Measurements from ENCODE around the gene DCP1A.

Gene DCP1A

GRCh38 chr3:53252096-53252946 lies 95.0 kb downstream of the DCP1A start:
- DNase-seq (ENCODE audit: extremely low read depth, low read depth) = no peak
- peak overlapping the region; percentile 98 for H3K4me3 ChIP-seq (replicated peaks; ENCODE audit: low read depth, low read length)
- no peak for TF ChIP-seq CTCF (IDR thresholded peaks at IDR 0.05; ENCODE audit: low read depth, low read length, missing control alignments)

- no peak for TF ChIP-seq CTCF (IDR thresholded peaks at IDR 0.05; ENCODE audit: low read depth, low read length, missing control alignments)
- no peak for DNase-seq (ENCODE audit: extremely low read depth, low read depth)
- H3K4me3 ChIP-seq (replicated peaks; ENCODE audit: low read depth, low read length) = 0 out of 2 replicates have a peak overlapping the region, but pooled peaks have one; percentile 8
Measured at GRCh38 chr3:53250881-53251605, 96.3 kb downstream of the DCP1A start.

GRCh38 chr3:53250453-53250852 lies 96.9 kb downstream of the DCP1A start:
- H3K4me3 ChIP-seq (replicated peaks; ENCODE audit: low read depth, low read length) = no peak overlapping the region
- DNase-seq (ENCODE audit: extremely low read depth, low read depth) = no peak
- no peak for TF ChIP-seq CTCF (IDR thresholded peaks at IDR 0.05; ENCODE audit: low read depth, low read length, missing control alignments)

- no peak overlapping the region for H3K4me3 ChIP-seq (replicated peaks; ENCODE audit: low read depth, low read length)
- no peak for TF ChIP-seq CTCF (IDR thresholded peaks at IDR 0.05; ENCODE audit: low read depth, low read length, missing control alignments)
- no peak for DNase-seq (ENCODE audit: extremely low read depth, low read depth)
Measured at GRCh38 chr3:53248161-53248560, 99.2 kb downstream of the DCP1A start.

- no peak overlapping the region for H3K4me3 ChIP-seq (replicated peaks; ENCODE audit: low read depth, low read length)
- DNase-seq (ENCODE audit: extremely low read depth, low read depth) = no peak
- no peak for TF ChIP-seq CTCF (IDR thresholded peaks at IDR 0.05; ENCODE audit: low read depth, low read length, missing control alignments)
Measured at GRCh38 chr3:53247619-53248018, 99.7 kb downstream of the DCP1A start.

GRCh38 chr3:53244271-53244670 lies 103.1 kb downstream of the DCP1A start:
- H3K4me3 ChIP-seq (replicated peaks; ENCODE audit: low read depth, low read length) = no peak overlapping the region
- no peak for DNase-seq (ENCODE audit: extremely low read depth, low read depth)
- no peak for TF ChIP-seq CTCF (IDR thresholded peaks at IDR 0.05; ENCODE audit: low read depth, low read length, missing control alignments)
